GM21515 (cell line): ENCODE data around the gene MAJIN.
"Not testable (repeated sequence)": the region's sequence is repeated elsewhere in the genome, so short reads cannot be mapped to it uniquely, and the experiment has no call there.

Experiments used
- ATAC-seq: cut with Tn5 transposase; IDR thresholded peaks from one replicate; pipeline ENCODE4 v1.9.1; 2021; ENCODE audit not compliant: unreplicated experiment

MAJIN gene

DNA sequence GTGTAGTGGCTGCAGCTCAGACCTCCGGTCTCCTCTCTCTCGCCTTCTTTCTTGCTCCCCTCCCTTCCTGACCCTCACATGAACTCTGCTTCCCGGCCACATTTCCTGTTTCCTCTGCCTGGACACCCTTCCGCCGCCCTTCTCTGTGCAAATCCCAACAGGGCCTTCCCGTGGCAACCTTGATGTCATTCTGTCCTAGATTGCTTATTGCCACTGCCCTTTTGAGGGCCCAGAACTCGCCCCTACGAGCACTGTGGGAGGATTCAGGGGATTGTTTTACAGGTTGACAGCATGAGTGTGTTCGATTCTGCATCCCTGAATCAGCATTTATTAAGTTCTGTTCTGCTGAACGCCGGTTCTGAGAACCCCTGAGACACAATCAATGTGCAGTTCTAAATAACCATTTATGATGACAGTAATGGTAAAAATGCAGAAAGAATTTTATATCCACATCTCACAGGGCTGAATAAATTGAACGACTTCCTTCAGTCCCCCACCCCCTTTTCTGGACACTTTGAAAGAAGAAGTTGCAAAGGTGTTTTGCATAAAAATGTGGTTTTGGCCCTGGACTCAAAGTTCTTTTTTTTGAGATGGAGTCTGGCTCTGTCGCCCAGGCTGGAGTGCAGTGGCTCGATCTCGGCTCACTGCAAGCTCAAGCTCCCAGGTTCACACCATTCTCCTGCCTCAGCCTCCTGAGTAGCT is 18.5 kb upstream of the MAJIN start:
- no peak for ATAC-seq

DNA sequence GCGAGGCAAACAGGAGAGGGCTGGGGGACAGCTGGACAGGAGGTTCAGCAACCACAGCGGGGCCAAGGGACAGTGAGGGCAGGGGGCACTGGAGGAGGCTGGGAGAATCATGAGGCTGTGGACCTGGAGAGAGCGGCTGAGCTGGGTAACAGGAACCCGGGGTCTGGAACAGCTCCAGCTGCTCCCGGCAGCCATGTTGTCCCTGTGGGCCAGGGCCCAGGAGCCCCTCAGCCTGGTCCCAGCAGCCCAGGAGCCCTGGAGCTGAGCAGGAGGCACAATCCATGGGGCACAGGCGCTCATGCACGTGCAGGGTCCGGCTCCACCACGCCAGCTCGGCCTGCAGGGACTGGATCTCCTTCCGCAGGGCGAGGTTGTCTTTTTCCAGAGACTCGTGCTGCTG is 17.5 kb upstream of the MAJIN start:
- ATAC-seq, result no peak

DNA sequence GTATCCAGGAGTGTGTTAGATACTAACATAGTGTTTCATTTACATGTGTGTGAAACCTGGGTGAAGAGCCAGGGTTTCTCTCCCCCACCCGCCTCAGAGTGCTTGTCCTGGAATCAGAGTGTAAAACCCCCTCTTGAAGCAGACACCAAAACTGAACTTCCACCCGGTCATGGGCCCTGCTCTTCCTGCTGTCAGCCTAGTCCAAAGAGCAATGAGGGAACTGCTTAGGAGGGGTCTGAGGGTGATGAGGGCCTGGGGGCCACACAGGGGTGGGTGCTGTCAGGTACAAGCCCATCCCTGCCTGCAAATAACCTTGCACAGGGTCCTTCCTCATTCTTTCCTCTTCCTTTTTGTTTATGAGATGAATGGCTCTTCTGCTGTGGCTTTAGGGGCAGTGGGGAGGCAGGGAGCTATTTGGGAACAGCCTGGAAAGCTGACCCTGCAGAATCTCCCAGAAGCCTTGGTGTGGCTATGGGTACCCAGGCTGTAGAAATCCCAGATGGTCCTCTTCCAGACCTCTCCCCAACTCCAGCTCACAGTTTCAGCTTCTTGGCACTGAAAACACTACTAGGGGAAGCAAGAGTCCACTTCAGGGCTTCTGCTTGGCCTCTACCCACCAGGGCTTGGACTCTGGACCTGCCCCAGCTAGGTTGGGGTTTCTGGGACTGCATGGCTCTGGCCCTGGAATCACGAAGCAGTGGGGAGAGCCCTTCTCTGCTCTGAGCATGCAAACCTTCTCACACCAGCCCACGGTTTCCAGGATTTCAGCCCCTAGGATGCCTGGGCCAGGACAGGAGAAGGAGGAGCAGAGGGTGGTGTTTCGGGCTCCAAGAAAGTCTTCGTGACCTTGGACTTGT is 16.3 kb upstream of the MAJIN start:
- ATAC-seq, result no peak

DNA sequence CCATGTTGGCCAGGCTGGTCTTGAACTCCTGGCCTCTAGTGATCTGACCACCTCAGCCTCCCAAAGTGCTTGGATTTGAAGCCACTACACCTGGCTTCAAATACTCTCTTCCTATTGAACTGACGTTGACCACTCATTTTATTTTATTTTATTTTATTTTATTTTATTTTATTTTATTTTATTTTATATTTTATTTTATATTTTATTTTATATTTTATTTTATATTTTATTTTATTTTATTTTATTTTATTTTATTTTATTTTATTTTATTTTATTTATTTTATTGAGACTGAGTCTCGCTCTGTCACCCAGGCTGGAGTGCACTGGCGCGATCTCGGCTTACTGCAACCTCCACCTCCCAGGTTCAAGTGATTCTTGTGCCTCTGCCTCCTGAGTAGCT is 11.4 kb upstream of the MAJIN start:
- not testable (repeated sequence) for ATAC-seq

DNA sequence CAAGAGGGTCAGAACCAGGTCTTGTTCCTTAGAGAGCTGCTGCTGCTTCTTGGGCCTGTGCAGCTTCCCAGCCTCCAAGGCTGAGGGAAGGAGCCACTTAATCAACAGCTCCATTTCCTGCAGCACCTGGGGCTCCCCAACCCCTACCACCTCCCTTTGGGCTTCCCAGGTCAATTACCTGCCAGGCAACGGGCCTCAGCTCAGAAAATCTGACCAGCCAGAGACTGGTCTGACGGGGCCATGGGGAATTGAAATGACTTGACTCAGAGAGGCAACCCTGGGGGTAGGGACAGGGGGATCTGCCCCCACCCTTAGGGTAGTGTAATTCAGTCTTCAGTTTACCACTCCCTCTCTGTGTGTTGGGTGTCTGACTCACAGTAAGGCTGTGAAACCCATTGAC is 4.7 kb upstream of the MAJIN start:
- no peak for ATAC-seq

DNA sequence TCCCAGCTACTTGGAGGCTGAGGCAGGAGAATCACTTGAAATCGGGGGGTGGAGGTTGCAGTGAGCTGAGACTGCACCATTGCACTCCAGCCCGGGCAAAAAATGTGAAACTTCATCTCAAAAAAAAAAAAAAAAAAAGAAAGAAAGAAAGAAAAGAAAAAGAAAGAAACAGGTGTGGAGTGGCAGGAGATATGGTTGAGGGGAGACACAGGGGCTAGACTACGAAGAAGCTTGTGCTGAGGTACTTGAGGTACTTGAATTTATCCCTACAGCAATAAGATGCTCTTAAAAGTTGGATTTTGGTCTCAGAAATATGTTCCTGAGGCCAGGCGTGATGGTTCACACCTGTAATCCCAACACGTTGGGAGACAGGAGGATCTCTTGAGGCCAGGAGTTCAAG is 2.2 kb upstream of the MAJIN start:
- no peak for ATAC-seq

DNA sequence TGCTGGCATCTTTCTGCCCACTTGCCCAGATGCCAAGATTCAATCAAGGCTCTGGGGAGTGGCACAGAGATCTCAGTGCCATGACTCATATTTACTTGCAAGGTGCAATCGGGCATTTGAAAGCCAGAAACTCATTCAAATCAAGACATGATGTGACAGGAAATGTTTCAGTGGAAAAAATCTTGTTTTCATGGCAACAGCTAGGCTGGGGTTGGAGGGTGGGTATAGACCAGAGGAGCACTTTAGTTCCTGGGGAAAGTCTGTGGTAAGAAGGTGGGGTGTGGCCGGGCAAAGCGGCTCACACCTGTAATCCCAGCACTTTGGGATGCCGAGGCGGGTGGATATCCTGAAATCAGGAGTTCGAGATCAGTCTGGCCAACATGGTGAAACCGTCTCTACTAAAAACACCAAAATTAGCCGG is 1.2 kb downstream of the MAJIN start:
- ATAC-seq, result no peak

DNA sequence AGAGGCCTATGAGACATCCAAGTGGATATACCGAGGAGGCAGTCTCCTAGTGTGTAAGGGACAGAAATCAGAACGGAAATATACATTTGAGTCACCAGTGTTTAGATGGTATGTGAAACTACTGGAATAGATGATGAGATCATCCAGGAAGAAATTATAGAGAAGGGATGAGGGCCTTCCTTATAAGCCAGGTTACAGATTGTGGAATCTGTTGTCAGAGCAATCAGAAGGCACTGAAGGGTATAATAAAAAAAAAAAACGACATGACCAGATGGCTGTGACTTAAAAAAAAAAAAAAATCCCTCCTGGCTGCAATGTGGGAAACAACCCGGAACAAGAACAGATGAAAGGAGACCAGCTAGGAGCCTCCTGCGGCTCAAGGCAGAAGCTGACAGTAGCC is 2.7 kb downstream of the MAJIN start:
- ATAC-seq, result no peak

DNA sequence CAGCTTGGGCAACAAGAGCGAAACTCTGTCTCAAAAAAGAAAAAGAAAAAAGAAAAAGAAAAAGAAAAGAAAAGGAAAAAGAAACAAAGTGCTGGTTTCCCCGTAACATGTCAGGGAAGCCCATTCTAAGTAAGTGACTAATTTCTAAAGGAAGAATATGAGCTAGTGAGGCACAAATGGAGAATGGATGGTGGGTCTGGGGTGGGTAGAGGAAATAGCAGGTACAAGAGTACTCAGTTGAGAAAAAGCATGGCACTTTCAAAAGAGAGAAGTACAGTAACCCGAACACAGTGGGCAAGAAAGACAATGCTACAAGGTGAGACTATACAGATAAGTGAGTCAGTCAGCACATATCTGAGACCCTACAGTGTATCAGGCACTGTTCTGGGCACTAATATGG is 4.5 kb downstream of the MAJIN start:
- no peak for ATAC-seq

DNA sequence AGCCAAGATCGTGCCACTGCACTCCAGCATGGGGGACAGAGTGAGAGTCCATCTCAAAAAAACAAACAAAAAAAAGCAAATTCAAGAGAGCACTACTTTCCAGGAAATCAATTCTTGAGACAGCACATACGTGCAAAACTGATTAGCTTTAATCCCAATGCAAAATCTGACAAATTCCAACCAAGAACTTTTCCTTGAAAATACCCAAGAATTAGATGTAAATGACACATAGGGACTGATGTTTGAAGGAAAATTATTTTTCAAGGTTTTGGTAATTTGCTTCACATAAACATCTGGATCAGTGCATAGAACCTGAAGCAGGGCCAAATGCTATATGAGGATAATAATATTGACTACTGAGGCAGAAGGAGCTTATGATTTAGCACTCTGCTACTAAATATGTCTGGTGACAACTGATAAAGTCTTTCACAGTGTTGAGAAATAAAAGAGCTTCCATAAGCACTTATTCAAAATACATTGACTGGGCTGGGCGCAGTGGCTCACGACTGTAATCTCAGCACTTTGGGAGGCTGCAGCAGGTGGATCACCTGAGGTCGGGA is 8.8 kb downstream of the MAJIN start:
- ATAC-seq, result no peak

DNA sequence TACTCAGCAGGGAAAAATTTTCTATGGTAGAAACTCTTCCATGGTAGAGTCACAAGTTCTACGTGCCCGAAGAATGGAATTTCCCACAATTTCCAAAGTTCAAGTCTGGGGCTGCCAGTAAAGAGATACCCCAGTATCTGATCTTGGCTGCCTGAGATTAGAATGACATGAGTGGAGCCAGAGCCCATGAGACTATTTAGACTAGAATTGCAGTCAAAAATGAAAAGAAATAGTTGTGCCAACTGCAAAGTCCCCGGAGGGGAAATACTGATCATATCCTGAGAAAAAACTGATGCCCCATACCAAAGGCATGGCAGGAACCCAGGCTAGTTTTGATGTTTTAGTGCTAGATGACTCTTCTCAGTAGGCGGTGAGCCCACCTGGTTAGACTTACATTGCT is 11.2 kb downstream of the MAJIN start:
- ATAC-seq, result no peak

DNA sequence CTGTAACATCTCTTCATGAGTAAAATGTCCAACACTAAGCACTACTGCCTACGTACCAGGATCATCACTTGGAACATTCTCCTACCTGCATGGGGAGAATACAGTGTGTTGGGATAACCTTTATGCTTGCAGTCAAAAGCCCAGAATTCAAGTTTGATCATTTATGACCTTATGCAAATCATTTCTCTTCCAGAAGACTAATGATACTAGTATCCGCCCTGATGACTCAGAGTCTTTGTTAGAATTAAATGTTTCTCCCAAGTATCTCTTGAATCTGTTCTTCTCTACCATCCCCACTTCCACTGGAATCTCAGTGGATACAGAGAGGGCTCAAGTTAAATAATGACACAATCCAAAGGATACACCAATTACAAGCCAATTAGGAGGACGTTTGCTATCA is 12.4 kb downstream of the MAJIN start:
- no peak for ATAC-seq

DNA sequence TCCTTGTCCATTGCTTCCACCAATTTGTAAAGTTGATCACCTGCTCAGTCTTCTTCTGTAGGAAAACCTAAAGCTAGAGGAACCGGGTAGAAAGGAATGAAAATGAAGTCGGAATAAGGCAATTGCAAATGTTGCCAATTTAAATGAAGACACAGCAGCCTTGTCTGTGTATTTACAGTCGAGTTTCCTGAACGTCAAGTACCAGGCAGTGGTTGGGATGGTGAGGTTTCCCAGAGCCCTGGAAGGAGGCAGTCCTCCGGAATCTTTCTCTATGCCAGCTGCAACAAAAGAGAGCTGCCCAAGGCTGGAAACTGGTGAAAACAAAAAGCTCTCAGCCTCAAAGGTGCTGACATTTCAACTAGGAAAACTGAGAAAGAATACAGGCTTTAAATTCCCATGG is 17.7 kb downstream of the MAJIN start:
- ATAC-seq, result no peak

DNA sequence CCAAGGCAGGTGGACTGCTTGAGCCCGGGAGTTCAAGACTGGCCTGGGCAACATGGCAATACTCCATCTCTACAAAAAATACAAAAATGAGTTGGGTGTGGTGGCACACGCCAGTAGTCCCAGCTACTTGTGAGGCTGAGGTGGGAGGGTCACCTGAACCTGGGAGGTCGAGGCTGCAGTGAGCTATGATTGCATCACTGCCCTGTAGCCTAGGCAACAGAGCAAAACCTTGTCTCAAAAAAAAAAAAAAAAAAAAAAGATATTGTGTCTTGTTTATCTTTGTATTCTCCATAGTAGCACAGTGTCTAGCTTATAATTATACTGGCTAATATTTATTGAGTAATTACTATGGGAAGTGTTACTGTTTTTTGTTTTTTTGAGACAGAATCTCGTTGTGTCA is 20.4 kb downstream of the MAJIN start:
- ATAC-seq, result no peak

DNA sequence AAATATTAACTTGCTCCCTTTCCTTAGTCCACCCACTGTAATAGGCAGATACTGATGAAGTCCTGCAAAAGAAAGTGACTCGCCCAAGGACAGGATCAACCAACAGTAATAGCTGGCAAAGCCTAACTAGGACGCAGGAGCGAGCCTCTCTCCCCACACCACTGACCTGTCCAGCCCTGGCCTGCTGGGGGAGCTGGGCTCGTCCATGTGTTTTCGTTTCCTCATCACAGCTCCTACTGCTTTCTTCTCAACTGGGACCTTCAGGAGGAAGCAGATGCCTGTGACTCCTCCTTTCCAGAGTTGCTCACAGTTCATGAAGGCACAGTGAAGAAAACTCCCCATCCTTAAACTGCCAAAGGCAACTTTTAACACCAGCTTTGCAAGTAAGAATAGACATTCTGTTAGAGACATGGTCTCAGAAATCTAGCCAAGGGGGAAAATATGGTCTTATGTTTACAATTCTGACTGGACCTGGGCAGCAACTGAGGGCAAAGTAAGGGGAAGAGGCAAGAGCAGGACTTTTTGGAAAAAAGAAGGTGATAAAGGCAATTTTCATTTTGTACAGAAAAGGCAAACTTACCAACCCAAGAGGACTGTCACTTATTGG is 24.6 kb downstream of the MAJIN start:
- ATAC-seq, result no peak

DNA sequence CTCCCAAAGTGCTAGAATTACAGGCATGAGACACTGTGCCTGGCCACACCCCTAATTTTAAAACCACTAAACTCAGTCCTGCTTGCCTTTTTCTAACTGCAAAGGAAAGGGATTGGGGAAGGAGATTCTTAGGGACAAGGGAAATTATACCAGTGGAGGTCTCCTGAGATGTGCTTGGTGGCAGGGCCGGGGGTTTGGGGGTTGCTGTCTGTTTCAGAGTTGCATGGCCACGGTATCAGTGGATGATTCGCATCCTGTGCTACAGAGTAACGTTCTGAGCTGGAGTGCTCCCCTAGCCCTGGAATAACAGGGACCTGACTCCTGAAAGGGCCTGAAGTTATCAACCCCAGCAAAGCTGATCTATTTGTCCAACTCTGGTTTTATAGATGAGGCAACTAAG is 35.4 kb downstream of the MAJIN start:
- no peak for ATAC-seq

DNA sequence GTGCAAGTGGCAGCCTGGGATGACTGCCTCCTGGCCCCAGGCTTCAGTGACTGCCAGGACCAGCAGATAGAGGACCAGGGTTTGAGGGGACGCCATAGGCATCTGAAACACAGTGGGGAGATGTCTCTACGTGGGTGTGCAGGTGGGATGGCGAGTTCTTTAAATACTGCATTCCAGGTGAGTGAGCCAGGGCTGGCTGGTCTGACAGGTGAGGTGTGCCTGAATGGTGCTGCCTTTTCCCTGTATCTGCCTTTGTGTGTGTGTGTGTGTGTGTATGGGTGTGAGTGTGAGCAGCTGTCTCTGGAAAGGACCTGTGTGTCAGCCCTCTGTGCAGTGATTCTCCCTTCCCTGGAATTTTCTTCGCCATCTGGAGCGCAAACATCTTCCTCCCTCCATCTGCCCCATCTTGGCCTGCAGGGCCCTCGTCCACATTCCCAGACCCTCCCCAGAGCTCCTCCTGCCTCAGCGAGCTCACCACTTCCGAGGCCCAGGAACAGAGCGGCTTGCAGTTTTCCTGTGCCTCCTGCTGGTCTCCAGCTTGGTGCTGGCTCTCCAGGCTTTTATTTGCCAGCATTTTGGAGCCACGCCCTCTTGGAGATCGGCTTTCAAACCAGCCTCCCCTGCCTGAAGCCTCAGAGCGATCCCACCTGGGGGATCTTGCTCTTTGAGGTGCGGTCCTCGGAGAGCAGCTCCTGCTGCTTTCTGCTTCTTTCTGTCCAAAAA is 36.4 kb downstream of the MAJIN start, which contains the start of gene GPHA2:
Gene GPHA2, minus strand, starts transcription at position 535 of the 723 bp plus-strand sequence. Its CDS starts 433 bp downstream, at position 102.
- no peak for ATAC-seq

DNA sequence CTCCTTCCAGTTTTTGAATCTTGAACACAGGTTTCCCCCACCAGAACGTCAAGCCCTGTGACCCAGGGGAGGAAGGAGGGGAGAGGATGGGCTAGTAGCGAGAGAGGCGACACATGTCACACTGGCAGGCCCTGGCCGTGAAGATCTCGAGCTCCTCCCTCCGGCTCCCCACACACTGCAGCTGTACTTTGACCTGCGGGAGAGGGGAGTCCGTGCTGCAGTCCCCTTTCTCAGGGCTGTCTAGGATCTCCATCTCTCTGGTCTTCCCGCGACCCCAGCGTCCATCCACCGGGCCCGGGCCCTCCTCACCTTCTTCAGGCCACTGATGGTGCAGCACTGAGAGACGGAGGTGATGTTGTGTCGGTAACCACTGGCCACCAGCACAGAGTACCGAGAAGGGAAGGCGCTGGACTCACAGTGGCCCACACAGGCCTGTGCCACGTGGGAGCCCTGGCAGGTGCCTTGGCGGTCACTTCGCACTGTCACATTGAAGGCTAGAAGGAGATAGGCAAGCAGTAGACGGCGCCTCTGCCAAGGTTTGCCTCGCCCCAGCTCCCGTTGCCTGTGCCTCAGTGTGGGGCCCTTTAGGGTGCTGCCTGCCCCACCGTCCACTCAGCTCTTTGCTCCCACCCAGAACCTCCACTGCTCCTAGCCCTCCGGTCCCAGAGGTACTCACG is 37.1 kb downstream of the MAJIN start:
- no peak for ATAC-seq

DNA sequence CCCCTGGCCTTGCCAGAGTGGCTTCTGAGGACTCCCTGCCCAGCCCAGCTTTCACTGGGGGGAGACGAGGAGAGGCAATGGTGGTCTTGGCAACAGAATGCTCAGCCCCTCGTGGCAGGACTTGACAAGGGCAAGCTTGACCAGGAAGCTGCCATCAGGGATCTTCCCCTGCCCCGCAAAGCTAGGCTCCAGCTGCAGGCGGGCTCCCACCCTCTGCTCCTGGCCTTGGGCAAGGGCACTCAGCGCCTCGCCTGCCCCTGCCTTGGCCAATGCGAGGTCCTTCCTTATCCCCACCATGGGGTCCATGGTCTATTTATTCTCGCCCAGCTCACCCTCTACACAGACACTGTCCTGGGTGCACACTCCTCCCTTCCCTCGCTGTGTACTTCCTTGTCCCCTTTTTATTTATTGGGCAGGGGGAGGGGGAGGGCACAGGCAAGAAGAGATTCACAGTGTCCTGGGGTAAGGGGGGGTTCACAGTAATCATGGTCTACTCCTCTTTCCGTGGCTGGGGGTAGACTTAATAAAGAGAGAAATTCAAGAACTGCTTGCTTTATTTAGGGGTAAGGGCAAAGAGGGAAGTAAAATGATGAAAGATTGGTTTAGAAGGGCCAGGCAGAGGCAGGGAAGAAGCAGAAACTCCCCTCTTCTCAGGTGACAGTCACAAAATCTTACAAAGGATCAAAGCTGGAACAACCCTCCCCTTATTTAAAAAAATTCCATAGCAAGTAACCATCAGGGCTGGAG is 37.8 kb downstream of the MAJIN start:
- ATAC-seq, result no peak
